ENCODE measurements around the gene SDR42E1.

Gene SDR42E1, protein sequence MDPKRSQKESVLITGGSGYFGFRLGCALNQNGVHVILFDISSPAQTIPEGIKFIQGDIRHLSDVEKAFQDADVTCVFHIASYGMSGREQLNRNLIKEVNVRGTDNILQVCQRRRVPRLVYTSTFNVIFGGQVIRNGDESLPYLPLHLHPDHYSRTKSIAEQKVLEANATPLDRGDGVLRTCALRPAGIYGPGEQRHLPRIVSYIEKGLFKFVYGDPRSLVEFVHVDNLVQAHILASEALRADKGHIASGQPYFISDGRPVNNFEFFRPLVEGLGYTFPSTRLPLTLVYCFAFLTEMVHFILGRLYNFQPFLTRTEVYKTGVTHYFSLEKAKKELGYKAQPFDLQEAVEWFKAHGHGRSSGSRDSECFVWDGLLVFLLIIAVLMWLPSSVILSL

DNA sequence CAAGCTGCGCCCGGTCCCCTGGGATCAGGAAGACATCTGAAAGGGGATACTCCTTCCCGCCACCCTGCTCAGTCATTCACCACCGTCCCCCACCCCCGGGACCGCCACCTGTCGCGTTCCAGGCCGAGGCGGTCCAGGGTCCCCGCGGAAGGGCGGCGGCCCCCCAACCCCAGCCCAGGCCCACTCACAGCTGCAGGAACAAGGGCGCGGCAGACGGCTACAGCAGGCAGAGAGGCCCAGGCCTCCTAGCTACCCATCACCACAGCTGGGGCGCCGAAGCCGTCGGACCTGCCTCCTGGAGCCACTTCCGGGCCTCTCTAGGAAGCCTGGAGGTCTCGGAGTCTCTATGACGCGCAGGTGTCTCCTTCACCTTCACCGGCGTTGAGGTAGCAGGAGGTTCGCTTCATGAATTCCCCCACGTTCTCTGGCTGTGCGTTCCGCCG is at the start of gene SDR42E1:
TSS of gene SDR42E1 (minus strand) at position 272 of the 443 bp plus-strand sequence. CDS start 10,612 bp downstream, outside the sequence.
- no peak for DNase-seq

DNA sequence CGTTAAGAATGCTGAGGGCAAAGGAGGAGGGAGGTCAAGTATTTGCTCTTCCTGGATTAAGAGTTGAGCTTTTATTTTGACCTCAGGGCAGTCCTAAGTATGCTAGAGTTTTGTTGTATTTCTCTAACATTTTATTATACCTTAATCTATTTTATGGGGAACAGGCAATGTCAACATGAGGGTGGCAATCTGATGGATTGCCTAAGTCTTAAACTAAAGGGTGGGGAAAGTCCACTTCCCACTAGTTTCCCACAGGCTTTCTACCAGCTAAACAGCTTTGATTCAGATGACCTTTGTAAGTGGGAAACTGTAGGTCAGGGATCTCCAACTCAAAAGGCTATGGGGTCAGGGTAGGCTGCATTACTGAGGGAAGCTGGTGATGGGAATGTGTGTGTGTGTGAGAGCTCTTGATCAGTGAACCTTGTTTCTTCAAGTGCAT is 48.7 kb upstream of the SDR42E1 start:
- no peak for DNase-seq

DNA sequence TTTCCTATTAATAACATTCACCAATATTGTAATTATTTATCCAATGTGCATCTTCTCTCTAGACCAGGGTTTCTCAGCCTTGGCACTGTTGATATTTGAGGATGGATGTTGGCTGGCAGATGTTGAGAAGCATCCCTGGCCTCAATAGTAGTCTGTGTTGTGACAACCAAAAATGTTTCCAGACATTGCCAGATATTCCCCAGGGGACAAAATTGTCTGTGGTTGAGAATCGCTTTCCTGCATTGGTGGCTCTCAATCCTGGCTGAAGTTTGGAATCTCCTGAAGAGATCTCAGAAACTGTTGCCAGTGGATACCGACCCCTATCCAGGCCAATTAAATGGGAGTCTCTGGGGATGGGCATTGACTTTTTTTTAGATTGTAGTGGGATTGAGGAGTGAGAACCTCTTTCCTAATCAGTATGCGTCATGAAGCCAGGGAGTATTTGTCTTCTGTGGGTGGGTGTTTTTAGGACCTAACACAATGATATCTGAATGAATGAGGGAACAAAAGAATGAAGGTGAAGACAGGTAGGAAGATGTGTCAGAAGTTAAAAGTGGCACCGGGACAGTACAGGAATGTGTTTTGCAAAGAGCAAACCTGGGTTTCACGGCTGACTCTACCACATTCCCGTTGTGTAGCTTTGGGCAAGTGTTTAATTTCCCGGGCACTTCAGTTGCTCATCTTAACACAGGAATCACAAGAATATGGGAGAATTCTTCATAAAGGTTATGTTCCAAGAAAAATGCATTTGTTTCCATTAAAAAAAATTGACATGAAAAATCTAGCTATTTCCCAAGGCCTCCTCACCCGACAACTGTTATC is 48.1 kb upstream of the SDR42E1 start:
- DNase-seq, result no peak

DNA sequence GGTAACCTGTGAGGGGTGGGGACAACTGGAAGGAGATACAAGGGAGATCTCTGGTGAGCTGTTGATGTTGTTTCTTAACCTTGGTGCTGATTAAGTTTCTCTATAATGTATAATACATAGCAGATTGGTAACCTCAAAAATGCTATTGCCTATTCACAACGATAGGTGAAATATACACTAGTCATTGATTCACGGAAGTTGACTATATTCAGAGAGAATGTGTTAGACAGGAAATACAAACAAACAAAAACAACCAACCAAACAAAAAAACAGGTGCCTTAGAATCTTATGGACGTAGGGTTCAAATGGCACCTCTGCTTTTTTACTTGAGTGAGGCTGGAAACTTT is 45.3 kb upstream of the SDR42E1 start:
- no peak for DNase-seq

DNA sequence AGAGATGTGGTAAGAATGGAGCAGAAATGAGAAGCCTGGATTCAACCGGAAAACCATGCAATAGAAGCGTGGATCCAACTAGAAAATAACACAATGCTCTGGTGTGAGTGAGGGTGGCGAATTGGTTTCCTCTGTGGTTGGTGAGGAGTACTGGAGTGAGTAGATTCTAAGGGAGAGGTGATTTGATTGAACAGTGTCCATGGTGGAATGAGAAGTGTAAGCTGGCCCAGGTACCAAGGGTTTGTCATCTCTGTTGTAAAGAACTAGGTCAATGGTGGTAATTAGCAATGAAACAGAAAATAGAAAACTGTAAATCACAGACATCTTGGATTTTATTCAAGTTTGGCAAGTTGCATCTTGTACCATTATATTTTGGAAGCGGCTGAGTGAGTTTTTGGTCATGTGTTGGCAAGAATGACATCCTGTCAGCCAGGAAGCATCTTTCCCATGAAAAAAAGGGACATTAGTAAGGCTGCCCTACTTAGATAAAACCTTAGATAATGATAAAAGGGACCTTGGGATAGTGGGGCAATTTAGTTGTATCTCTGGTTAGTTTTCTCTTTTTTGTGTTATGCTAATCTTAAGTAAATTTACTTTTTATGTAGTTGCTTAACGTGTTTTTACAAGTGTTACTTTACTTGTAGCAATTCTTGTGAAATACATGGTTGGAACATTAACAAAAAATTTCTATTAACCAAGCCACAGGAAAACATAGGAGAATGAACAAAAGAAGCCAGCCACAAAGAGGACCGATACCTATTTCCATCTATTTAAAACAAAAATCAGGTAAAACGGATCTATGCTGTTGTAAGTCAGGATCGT is 44.7 kb upstream of the SDR42E1 start:
- DNase-seq, result no peak

DNA sequence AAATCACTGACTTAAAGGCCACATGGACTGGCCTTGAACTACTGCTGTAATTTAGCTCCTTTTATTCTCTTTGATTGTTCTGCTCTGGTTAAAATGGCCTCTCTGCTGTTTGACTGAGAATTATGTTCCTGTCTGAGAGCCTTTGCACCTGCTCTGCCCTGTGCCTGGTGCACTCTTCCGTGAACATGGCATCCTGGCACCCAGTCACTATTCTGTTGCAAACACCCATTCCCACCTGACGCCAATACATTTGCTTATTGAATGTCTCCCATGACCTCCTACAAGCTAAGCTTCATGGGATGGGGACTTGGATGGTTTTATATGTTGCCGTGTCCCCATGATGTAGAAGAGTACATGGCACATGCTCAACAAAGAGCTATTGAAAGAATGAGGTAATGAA is 43.8 kb upstream of the SDR42E1 start:
- no peak for DNase-seq

DNA sequence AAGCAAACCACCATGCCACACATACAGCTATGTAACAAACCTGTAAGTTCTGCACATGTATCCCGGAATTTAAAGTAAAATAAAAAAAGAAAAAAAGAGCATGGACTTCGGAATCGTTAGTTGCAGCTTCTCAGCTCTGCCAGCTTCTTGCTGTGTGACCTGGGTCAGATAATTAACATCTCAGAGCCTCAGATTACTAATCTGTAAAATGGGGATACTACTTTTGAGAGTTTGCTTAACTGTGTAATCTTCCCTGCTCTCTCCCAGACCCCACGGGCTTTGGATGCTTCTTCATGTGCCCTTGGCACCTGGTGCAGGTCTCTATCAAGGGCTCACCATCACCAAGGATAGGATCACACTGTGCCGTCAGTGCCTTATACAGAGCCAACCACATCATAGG is 40.4 kb upstream of the SDR42E1 start:
- no peak for DNase-seq

DNA sequence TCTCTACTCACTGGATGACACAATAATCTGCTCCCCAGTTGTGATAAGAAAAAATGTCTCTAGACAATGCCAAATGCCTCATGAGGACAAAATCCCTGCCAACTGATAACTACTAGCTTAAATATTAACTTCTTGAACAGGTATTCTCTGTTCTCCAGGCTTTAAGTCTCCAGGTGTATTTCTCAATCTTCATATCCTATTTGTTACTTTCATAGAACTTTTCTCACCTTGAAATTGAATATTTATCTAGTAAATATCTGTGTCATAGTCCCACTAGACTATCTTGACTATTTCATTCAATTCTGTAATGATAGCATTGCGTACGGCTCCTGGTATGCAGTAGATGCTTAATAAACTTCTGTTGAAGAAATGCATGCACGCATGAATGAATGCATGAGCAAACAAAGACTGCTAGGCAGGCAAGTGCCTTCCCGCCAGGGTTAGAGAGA is 39.7 kb upstream of the SDR42E1 start:
- no peak for DNase-seq

DNA sequence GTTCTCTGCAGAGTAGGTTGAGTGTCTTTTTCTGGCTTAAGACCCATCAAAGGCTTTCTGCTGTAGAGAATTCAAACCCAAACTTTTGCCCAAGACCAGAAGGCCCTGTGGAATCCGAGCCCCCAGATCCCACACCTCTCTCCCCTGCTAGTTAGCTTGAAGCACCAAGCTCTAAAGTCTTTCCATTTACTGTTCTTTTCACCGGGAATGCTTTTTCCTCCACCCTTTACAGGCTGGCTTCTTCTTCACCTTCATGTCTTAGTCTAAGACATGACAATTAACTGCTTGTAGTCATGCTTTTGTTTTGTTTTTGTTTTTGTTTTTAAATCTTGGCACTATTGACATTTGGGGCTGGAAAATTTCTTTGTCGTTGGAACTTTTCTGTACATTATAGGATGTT is 39.2 kb upstream of the SDR42E1 start:
- DNase-seq, result no peak

DNA sequence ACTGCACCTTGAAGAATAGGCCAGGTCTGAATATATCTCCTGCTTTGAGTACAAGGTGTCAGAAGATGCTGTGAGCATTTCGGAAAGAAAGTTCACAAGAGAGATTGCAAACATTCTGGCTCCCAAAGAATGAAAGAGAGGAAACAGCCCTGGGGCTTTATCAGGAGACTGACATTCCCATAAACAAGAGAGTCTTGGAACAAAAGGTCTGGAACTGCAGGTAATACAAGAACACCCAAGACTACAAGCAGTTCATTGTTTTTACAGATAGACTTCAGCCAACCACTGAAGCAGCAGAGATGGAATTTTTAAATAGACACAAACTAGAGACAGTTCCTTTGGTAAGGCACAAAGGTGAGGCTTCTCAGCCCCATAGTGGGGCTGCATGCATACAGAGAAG is 38.2 kb upstream of the SDR42E1 start:
- DNase-seq, result no peak

DNA sequence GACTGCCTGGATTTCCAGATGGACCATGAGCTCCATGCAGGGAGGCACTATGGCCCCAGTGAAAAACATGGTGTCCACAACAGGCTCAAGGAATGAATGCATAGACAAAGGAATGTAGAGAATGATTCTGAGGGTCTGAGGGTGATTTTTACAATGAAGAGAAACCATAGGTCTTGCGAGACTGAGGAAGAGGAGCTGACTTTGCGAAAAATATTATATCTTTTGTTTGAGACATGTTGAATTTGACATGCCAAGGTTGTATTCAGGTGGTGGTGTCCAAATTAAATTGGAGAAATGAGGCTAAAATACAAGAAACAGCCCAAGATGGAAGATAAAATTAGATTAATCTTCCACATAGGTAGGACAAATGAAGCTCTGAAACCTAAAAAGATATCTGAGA is 36.5 kb upstream of the SDR42E1 start:
- no peak for DNase-seq

DNA sequence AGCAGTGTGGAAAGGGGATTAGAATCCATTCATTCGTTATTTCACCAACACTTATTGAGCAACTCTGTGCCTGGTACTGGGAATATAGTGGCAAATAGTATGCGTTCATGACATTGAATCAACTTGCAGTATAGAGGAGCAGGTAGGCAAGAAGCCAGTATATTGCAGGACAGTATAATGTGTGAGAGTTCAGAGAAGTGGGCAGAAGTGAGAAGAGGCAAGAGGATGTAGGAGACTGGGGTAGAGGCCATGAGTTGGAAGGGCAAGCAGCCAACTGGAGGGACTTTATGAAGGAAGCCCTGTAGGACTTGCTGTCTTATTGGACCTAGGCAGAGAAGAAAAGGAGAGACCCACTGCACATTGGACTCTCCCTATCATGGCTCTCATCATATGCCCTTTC is 36.1 kb upstream of the SDR42E1 start:
- DNase-seq, result no peak

DNA sequence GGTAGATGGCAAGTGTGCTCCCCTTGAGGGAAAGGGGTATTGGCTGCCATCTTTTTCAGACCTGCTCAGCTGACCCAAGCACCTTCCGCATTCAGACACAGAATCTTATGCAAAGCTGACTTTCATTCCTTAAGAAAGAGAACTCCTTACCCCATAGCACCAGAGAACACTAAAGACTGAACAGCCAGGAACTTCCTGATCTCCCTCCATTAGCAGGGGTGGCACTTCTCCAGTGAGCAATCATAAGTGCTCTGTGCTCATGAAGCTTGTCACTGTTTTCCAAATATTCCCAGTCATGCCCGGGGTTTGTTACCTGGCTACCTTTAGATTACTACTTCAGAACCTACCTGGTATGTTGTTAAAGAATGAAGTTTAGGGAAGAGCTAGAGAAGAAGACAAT is 35.7 kb upstream of the SDR42E1 start:
- no peak for DNase-seq

DNA sequence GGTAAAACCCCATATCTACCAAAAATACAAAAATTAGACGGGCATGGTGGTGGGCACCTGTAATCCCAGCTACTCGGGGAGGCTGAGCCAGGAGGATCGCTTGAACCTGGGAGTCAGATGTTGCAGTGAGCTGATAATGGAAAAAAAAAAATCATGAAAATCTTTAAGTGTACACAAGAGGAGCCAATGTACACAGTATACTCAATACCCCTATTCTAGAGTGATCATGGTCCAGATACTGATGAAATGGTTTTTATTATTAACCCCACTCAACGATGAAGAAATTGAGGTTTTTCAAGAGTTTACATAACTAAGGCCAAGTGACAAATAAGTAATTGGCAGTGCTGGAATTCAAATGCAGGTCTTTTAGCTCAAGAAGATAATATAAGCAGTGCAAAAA is 35.3 kb upstream of the SDR42E1 start:
- DNase-seq, result no peak

DNA sequence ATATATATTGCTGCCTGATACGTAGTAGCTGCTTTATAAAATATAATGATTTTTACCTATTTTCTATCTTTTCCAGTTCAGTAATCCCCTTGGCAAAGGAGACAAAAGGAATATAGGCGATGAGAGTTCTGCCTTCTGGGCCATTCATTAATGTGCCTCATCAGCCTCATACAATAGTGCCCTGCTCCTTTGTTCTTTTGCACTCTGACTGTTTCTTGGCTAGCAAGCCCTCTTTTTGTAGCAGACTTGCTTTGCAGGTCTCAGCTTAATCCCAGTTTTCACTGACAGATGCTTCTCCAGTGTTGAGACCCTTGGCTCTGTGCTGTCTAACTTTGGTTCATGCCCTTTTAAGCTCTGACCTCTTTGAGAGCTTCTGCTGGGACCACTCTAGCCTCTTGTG is 34.2 kb upstream of the SDR42E1 start:
- DNase-seq, result no peak

DNA sequence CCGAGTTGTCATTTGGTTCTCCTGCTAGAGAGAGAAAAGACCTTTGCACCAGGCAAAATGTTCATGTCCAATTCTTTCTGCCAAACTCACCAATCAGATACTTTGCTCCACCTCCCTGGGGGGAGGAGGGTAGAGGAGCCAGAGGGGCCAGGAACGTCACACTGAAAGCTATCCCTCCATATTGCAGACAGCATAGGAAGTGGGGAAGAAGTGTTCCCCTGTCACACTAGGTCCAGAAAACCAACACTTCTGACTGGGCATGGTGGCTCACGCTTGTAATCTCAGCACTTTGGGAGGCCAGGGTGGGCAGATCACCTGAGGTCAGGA is 33.3 kb upstream of the SDR42E1 start:
- DNase-seq, result no peak

DNA sequence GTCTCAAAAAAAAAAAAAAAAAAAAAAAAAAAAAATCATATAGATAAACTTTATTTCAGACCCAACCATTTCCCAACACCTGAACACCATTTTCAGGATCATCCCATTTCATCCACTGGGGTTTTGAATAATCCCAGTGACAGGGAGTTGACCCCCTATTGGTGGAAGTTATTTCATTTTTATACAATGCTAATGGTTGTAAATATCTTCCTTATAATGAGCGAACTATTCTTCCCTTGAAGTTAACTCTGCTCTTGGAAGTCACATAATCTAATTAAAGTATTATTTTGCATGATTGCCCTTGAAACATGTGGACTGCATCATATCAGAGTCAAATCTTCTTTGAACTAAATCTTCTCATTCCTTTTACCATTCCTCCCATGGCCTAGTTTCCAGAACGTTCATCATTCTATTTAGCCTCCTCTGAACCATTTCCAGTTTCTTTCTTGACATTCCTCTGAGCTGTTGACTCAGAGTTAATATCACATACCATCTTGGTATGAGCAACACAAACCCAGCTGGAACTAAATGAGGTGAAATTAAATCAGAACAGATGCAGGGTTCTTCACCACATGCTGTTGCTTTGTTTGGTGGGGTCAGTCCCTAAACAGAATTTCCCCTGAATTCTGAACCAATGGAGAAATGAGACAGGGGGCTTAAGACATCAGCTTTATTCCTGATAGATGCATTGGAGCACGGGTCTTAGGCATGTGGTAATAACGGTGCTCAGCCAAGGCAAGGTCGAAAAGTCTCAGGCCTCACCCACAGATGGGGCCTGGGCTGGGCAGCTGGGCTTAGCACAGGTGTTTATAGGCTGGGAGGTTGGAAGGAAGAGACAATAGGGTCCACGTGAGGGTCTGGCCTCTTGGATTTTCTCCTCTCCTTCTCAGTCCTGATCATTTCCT is 32.7 kb upstream of the SDR42E1 start:
- peak; percentile 69 for DNase-seq

DNA sequence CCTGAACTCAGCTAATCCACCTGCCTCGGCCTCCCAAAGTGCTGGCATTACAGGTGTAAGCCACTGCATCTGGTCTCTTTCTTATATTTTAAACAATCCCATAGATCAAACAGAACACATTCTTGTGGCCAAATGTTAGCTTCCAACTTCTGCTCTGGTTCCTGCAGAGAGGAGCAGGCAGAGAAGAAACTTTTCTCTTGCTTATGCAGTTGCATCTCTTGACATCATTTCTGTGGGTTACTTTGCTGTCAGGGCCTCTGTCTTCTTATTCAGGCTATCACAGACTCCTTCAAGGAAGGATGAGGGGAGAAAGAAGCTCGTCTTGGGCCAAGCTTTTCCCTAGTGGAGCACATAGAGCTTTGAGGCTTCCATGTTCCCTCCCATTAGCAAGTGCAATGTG is 31.6 kb upstream of the SDR42E1 start:
- no peak for DNase-seq

DNA sequence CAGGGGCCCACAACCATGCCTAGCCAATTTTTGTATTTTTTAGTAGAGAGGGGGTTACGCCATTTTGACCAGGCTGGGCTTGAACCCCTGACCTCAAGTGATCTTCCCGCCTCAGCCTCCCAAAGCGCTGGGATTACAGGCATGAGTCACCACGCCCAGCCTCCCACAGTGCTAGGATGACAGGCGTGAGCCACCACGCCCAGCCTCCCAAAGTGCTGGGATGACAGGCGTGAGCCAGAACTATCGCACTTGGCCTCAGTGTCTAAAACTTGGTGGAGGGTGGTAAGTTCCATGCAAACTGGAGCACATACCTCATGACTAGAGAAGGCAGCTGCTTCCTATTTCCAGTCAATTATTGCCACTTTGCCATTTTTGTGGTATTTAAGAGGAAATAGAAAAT is 30.9 kb upstream of the SDR42E1 start:
- no peak for DNase-seq

DNA sequence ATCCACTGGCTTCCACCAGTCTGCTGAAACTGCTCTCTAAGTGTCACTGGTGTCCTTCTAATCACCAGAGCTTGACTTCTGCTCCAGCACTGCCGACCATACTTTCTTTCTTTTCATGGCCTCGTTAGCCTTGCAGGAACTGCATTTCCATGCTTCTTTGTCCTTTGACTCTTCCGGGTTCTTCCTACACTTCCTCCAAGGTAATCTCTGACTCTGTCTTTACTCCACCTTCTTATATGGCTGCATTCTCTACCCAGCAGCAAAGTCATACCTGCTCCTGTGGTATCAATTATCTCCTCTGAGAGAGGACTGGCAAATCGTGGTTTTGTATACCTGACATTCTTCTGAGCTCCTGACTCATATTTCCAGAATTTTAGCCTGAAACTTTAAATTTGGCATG is 30.3 kb upstream of the SDR42E1 start:
- DNase-seq, result no peak

DNA sequence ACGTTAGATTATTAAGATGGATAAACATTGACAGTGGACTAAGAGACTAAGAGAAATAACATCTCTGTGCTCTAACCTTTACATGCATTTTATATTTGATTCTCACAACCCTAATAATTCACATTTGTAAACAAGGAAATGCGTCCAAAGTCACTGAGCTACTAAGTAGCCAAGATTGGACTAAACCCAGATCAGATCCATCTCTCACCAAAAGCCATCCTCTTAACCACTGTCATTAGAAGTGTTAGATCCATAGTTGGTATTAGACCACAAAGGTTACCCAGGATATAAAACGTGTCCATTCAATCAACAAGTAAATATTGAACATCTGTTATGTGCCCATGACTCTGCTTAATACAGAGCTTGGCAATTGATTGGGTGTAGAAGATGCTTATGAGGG is 29.0 kb upstream of the SDR42E1 start:
- DNase-seq, result no peak

DNA sequence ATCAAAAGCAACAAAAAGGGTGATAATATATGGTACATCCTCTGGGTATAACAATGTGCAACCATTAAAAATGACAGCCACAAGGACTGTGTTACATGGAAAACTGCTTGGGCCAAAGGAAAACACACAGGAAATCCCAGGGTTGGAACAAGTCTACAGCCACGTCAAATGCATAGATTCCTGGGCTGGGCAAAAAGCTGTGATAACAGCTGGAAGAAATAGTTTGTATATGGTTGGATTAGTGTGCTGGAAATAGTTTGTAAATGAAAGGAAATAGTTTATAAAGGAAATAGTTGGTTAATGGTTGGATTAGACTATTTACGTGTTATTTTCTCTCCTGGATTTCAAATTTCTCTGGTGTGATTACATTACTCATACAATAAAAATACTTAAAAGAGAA is 26.4 kb upstream of the SDR42E1 start:
- no peak for DNase-seq
